Peyer's patch (tissue), 4 donors: ENCODE data around the gene ZNF407. TPM values are rescaled to one million over a fixed set of nuclear protein-coding genes. Genes with fewer than 3 reads are reported as not detected.

Experiments
- DNase-seq, 3 donors: peaks; one replicate each; pipeline ENCODE4 v3.0.0-alpha.2; 2017 to 2019
- H3K27ac ChIP-seq, 4 donors: fragments of 200-600 bp; sonication (generic); one replicate each; pipeline ENCODE4 v1.5.1; 2016 to 2019
- H3K27me3 ChIP-seq, 2 donors: fragments of 200-600 bp; sonication (generic); one replicate each; pipeline ENCODE4 v1.5.1; 2019
- H3K36me3 ChIP-seq, 3 donors: fragments of 200-600 bp; sonication (generic); one replicate each; pipeline ENCODE4 v1.5.1; 2016 to 2019
- H3K4me1 ChIP-seq, 4 donors: fragments of 200-600 bp; sonication (generic); one replicate each; pipeline ENCODE4 v1.5.1; 2016 to 2019
- H3K4me3 ChIP-seq, 4 donors: fragments of 200-600 bp; sonication (generic); 1 replicate in 3 of 4; 2 replicates in 1 of 4; pipeline ENCODE4 v1.5.1; 2016 to 2019; ENCODE audit warnings: mild to moderate bottlenecking in 1 of 4
- H3K9me3 ChIP-seq, 4 donors: fragments of 200-600 bp; sonication (generic); one replicate each; pipeline ENCODE4 v1.5.1; 2016 to 2019; ENCODE audit warnings: mild to moderate bottlenecking in 1 of 4
- CTCF ChIP-seq, 6 experiments: fragments of 450-650 bp in 4 of 6; fragments of 200-600 bp in 2 of 6; sonication (generic) in 1 of 6; IDR thresholded peaks; one replicate each; pipeline ENCODE4 v1.5.1; 2017 to 2019; ENCODE audit warnings: antibody characterized with exemption in 6 of 6, mild to moderate bottlenecking in 3 of 6, moderate library complexity in 1 of 6
- POLR2A ChIP-seq, 2 donors: fragments of 450-650 bp; IDR thresholded peaks; one replicate each; pipeline ENCODE4 v1.5.1; 2017; ENCODE audit warnings: antibody characterized with exemption in 2 of 2, mild to moderate bottlenecking in 2 of 2, moderate library complexity in 2 of 2
- total RNA-seq, 4 donors: library from RNA; depleted of rRNA; stranded (reverse); fragments of >200 nt; gene quantifications; one replicate each; pipeline ENCODE4 v1.1.0, GENCODE V29; 2016

Gene ZNF407
- total RNA-seq, 4 donors from 2014 or later, result 24.0 to 54.5 (median 32.3) TPM

GRCh38 chr18:74834424-74835309 lies 237.0 kb downstream of the ZNF407 start:
- no peak for TF ChIP-seq CTCF (IDR thresholded peaks at IDR 0.05)
- TF ChIP-seq POLR2A (IDR thresholded peaks at IDR 0.05), result no peak
- H3K27ac ChIP-seq, result no peak overlapping the region
- no peaks in the 10 kb centered on the region for H3K9me3 ChIP-seq
- no peaks in the 10 kb centered on the region for H3K4me1 ChIP-seq
- no peak overlapping the region for H3K4me3 ChIP-seq
- H3K27me3 ChIP-seq, result no peaks in the 10 kb centered on the region
- DNase-seq, result no peak
- no peaks in the 10 kb centered on the region for H3K36me3 ChIP-seq

- no peak overlapping the region for H3K27ac ChIP-seq
- no peak for TF ChIP-seq CTCF (IDR thresholded peaks at IDR 0.05)
- no peak for TF ChIP-seq POLR2A (IDR thresholded peaks at IDR 0.05)
- no peak for DNase-seq
- H3K27me3 ChIP-seq, result no peaks in the 10 kb centered on the region
- no peaks in the 10 kb centered on the region for H3K36me3 ChIP-seq
- H3K4me3 ChIP-seq, result no peak overlapping the region
- H3K9me3 ChIP-seq, result no peaks in the 10 kb centered on the region
- no peaks in the 10 kb centered on the region for H3K4me1 ChIP-seq
Observed at GRCh38 chr18:74836296-74837139, 238.8 kb downstream of the ZNF407 start.

GRCh38 chr18:74840492-74841167 lies 243.0 kb downstream of the ZNF407 start:
- Histone ChIP-seq H3K4me3 (no peak overlapping the region), H3K27ac (no peak overlapping the region), H3K36me3 (no peaks in the 10 kb centered on the region), H3K9me3 (no peaks in the 10 kb centered on the region), H3K27me3 (no peaks in the 10 kb centered on the region), H3K4me1 (no peaks in the 10 kb centered on the region)
- TF ChIP-seq CTCF (IDR thresholded peaks at IDR 0.05) (no peak), POLR2A (IDR thresholded peaks at IDR 0.05) (no peak)
- no peak for DNase-seq

GRCh38 chr18:74841248-74841647 lies 243.6 kb downstream of the ZNF407 start:
- no peak overlapping the region for H3K27ac ChIP-seq
- TF ChIP-seq POLR2A (IDR thresholded peaks at IDR 0.05), result no peak
- no peak for TF ChIP-seq CTCF (IDR thresholded peaks at IDR 0.05)
- no peak overlapping the region for H3K4me3 ChIP-seq
- no peak for DNase-seq
- H3K36me3 ChIP-seq, result no peaks in the 10 kb centered on the region
- H3K9me3 ChIP-seq, result no peaks in the 10 kb centered on the region
- H3K4me1 ChIP-seq, result no peaks in the 10 kb centered on the region
- no peaks in the 10 kb centered on the region for H3K27me3 ChIP-seq

DNA sequence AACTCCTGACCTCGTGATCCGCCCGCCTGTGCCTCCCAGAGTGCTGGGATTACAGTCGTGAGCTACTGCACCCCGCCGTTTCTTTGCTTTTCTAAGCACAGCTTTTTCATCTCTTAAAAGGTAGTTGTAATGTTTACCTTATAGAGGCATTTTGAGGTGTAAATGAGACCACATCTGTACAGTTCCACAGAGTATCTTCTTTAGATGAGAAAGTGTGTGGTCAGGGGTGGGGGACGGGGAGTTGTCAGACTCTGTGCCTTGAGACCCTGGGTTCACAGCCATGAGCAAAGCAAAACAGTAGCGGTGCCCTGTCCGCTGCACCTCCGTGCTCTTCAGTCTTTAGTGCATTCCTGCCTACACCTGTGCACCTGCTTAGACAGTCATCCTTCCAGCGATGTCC lies 251.6 kb downstream of the ZNF407 start:
- Histone ChIP-seq H3K27ac (no peak overlapping the region), H3K4me3 (no peak overlapping the region), H3K4me1 (no peaks in the 10 kb centered on the region), H3K27me3 (no peaks in the 10 kb centered on the region), H3K36me3 (no peaks in the 10 kb centered on the region), H3K9me3 (no peaks in the 10 kb centered on the region)
- TF ChIP-seq CTCF (IDR thresholded peaks at IDR 0.05) (no peak), POLR2A (IDR thresholded peaks at IDR 0.05) (no peak)
- DNase-seq, result no peak
